Measurements from ENCODE around the gene S100A4. TPM values are rescaled to one million over a fixed set of nuclear protein-coding genes. Genes with fewer than 3 reads are reported as not detected.

Gene S100A4
- 1,668 to 2,055 TPM (median 1,841 TPM) in 5 replicates for total RNA-seq (2022; extraction: Qiagen RNA extraction; ENCODE audit: low read depth)

DNA sequence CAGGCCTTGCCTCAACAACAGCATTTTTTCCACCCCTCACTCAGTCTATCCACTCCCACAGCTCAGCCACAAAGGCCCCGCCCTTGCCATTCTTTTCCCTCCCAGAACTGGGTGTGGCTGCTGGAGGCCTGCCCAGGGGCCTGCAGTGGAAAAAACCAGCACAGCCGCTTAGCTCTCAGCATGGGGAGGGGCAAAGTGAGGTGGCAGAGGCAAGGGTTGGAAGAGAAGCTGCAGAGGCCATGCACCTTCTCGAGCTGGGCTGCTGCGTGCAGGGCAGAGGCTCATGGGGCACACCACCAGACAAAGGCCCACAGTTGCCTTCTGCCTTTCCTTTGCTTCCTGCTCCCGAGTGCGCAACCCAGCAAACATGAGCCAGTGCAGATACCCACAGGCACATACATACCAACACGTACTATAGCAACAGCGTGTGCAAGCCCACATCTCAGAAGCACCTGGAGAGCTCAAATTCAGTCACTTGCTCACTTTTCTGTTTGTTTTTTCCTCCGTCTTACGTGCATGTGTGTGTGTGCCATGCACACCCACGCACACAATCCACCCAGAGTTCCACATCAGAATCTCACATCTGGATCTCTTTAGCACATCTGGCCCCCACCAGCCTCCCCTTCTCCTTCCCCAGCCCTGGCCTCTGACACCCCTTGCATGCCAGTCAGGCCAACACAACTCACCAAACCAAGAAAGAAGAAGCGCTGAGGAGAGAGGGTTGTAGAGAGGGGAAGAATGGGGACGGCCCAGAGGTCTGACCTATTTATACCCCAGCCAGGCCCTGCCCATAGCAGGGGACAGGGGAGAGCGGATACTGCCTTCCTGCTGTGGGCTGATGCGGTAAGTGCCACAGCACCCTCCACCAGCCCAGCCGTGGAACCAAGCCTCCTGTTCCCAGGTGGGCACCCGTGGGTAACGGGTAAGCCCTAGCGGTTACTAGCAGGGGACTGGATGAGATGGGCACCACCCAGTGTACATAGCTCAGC, at the start of gene S100A4:
Gene S100A4, minus strand, starts transcription at position 740 of the 989 bp plus-strand sequence. CDS start 1,012 bp downstream, outside the sequence.

DNA sequence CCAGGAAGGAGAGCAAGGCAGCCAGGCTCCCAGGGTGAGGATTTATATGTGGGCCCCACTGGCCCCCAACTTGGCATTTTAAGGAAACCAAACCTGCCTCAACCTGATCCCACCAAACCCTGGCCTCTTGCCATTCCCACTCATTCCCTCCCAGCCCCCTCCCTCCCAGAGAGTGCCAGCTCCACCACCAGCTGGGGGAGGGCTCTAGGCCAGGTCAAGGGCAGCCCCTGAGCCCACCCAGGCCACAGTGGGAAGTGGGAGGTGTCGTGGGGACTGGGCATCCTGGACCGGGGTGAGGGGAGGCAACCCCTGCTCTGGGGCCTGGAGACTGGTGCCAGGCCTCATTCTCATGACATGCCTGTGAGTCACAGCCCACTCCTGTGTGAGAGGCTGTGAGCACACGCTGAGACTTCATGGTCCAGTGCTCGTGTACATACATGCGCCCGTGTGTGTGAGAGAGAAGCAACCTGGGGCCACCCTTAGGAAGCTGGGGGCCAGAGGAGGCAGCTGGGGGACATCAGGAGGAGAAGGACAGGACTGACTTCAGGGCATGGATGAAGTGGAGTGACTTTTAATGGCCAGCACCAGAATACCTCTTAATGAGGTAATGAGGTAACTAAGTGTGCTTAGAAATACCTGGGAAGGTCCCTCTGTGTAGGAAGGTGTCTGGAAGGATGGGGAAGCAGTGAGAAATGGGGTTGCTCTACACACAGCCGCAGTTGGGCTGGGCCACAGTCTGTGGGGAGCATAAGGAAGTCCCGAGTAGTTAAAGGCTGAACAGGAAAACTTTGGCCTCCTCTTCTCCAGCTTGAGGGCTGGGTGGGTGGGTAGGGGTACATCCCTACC, 20.1 kb upstream of the S100A4 start, which contains the start of gene S100A2:
Gene S100A2, minus strand, starts transcription at position 316 of the 846 bp plus-strand sequence. CDS start 1,967 bp downstream, outside the sequence.

DNA sequence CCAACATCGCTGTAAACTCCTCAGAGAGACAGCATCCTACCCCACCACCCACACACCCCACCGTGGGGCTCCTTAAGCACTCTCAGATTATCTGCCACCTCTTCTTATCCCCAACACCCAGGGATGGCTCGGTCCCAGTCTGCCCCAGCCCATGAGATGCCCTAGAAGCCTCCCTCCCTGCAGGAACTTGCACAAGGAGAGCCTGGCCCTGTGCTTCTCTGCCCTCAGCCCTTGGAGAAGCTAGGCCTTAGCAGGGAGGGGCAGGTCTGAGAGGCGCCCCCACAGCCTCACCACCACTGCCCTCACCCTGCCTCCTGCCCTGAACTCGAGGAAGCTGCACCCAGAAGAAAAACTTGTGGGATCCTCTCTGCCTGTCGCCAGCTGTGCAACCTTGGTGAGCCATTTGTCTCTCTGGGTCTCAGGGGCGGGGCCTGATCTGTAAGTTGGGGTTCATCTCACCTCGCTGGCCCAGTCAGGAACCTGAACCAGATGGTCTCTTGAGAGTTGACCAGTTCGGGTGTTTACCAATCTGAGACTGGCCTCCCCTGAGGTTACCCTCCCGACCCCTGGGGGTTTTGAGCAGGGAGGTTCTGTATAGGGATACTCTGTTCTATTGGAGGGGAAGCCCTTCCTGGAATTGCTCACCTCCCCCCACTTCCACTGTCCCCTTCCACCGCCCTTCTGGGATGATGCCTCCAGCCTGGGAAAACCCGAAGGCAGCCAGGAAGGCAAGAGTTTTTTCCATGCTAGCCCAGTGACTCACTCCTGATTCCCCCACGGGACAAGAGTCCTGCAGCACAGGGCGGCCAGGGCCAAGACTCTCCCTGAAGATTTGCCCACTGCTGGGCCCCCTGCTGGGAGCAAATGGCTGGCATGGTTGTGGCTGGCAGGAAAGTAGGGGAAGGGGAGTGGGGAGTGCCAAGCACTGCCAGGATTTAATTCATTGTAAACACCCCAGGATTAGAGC, 3.4 kb upstream of the S100A4 start, which contains the start of gene S100A3:
Gene S100A3, minus strand, starts transcription at position 537 of the 967 bp plus-strand sequence. CDS start 773 bp downstream, outside the sequence.

DNA sequence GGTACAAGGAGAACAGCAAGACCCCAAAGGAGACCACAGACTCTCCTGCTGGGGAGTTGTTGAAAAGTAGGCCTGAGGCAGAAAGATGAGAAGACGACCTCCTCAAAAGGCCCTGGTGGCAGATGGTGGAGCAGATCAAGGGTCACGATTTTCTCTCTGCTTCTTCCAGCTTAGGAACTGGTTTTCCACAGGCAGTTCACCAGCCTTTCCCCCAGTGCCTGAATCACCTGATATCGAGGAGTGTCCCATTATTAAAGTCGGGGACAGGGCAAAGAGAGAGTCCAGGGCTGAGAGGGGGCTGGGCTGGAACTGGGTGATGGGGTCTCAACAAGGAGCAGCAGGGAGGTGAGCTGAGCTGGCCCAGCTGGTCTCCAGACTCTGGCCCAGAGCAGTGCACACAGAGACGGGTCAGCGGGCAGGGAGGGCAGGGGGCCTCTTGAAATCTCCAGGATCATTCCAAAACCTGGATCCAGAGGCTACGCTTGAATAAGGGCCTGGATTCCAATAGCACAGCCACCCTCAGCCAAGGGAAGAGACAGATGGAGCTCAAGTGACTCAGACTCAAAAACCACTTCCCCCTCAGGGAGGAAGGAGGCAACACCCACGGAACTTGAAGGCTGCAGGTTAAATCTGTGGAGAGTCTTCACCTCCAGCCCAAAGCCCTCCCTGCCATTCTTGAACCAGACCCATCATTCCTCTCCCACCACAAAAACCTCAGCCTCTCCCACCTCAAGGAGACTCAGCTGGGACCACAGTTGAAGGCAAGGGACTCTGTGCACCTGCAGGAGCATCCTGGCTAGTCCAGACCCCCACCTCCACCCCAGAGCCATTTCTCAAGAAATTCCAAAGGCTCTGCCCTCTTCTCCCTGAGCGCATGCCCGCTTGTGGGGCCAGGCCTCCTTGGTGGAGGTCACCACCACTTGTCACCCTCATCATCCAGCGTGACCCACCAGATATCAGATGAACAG, 4.9 kb downstream of the S100A4 start, which contains the start of gene S100A5:
Gene S100A5, minus strand, starts transcription at position 541 of the 968 bp plus-strand sequence. CDS start 743 bp downstream, outside the sequence.

DNA sequence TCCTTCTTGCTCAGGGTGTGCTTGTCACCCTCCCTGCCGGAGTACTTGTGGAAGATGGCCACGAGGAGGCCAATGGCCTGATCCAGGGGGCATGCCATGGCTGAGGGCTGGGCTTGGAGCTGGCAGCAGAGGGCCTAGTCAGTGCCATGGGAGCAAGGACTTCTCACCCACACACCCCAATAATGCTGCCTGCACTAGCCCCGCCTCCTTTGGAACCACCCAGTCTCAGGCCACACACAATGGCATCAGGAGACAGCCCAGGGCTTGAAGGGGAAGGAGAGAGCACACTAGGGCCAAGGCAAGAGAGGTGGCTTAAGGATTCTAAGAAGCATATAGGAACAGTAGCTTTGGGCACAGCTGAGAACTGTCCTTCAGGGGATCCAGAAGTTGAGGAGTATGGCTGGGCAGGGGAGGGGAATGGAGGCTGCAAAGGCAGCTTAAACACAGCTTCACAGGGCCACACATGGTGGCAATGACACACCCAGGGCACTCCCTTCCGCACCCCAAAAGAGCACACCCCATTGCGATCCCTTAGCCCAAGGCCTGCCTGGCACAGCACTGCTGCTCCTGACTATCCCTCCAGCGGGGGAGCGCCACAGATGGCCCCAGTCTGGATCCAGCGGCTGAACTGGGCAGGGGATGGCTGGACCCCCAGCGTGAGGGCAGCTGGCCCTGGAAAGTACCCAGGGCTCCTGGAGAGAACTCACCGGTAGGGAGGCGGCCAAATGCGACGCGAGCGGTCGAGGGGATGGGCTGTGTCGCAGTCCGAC, 10.2 kb downstream of the S100A4 start, which contains the start of gene S100A6:
Gene S100A6, minus strand, starts transcription at position 750 of the 770 bp plus-strand sequence. Its CDS starts 652 bp downstream, at position 98.

Other genes with a start within 250 kb of the S100A4 start
- not detected in 5 replicates for gene PGLYRP3, start 232.9 kb downstream of the S100A4 start, total RNA-seq (2022; extraction: Qiagen RNA extraction; ENCODE audit: low read depth)
- gene PGLYRP4, start 197.0 kb downstream of the S100A4 start, total RNA-seq (2022; extraction: Qiagen RNA extraction; ENCODE audit: low read depth) = not detected in 5 replicates
- 0.31 to 1.4 TPM (median 1.2 TPM) in 5 replicates for gene S100A9, start 188.0 kb downstream of the S100A4 start, total RNA-seq (2022; extraction: Qiagen RNA extraction; ENCODE audit: low read depth)
- not detected in 5 replicates for gene S100A12, start 170.2 kb downstream of the S100A4 start, total RNA-seq (2022; extraction: Qiagen RNA extraction; ENCODE audit: low read depth)
- gene S100A8, start 154.7 kb downstream of the S100A4 start, total RNA-seq (2022; extraction: Qiagen RNA extraction; ENCODE audit: low read depth) = not detected in 5 replicates
- not detected in 5 replicates for gene S100A7A, start 129.3 kb downstream of the S100A4 start, total RNA-seq (2022; extraction: Qiagen RNA extraction; ENCODE audit: low read depth)
- gene S100A7, start 85.2 kb downstream of the S100A4 start, total RNA-seq (2022; extraction: Qiagen RNA extraction; ENCODE audit: low read depth) = not detected in 5 replicates
- gene S100A6, start 9.8 kb downstream of the S100A4 start, total RNA-seq (2022; extraction: Qiagen RNA extraction; ENCODE audit: low read depth) = 3,721 to 4,200 TPM (median 3,795 TPM) in 5 replicates
- gene S100A5, start 4.9 kb downstream of the S100A4 start, total RNA-seq (2022; extraction: Qiagen RNA extraction; ENCODE audit: low read depth) = 0.87 to 1.4 TPM (median 1.1 TPM) in 5 replicates
- gene S100A3, start 3.5 kb upstream of the S100A4 start, total RNA-seq (2022; extraction: Qiagen RNA extraction; ENCODE audit: low read depth) = 104 to 121 TPM (median 120 TPM) in 5 replicates
- gene S100A2, start 20.0 kb upstream of the S100A4 start, total RNA-seq (2022; extraction: Qiagen RNA extraction; ENCODE audit: low read depth) = 18.8 to 40.7 TPM (median 32.4 TPM) in 5 replicates
- 527 to 623 TPM (median 604 TPM) in 5 replicates for gene S100A16, start 67.3 kb upstream of the S100A4 start, total RNA-seq (2022; extraction: Qiagen RNA extraction; ENCODE audit: low read depth)
- gene S100A14, start 70.5 kb upstream of the S100A4 start, total RNA-seq (2022; extraction: Qiagen RNA extraction; ENCODE audit: low read depth) = 0.29 to 0.82 TPM (median 0.52 TPM) in 5 replicates
- 181 to 204 TPM (median 194 TPM) in 5 replicates for gene S100A13, start 81.7 kb upstream of the S100A4 start, total RNA-seq (2022; extraction: Qiagen RNA extraction; ENCODE audit: low read depth)
- gene S100A1, start 82.6 kb upstream of the S100A4 start, total RNA-seq (2022; extraction: Qiagen RNA extraction; ENCODE audit: low read depth) = 0.62 to 0.80 TPM (median 0.73 TPM) in 4 of 5 replicates, not detected in the other
- gene CHTOP, start 88.3 kb upstream of the S100A4 start, total RNA-seq (2022; extraction: Qiagen RNA extraction; ENCODE audit: low read depth) = 68.2 to 85.8 TPM (median 80.9 TPM) in 5 replicates
- 55.9 to 63.8 TPM (median 59.8 TPM) in 5 replicates for gene SNAPIN, start 112.9 kb upstream of the S100A4 start, total RNA-seq (2022; extraction: Qiagen RNA extraction; ENCODE audit: low read depth)
- 259 to 286 TPM (median 267 TPM) in 5 replicates for gene ILF2, start 125.2 kb upstream of the S100A4 start, total RNA-seq (2022; extraction: Qiagen RNA extraction; ENCODE audit: low read depth)
- 0.97 to 1.6 TPM (median 1.1 TPM) in 5 replicates for gene NPR1, start 132.9 kb upstream of the S100A4 start, total RNA-seq (2022; extraction: Qiagen RNA extraction; ENCODE audit: low read depth)
- 16.1 to 20.1 TPM (median 18.6 TPM) in 5 replicates for gene INTS3, start 182.2 kb upstream of the S100A4 start, total RNA-seq (2022; extraction: Qiagen RNA extraction; ENCODE audit: low read depth)
- gene SLC27A3, start 229.6 kb upstream of the S100A4 start, total RNA-seq (2022; extraction: Qiagen RNA extraction; ENCODE audit: low read depth) = 0.91 to 2.4 TPM (median 1.6 TPM) in 5 replicates